Fibroblast of skin of right biceps (primary cell): ENCODE measurements around the gene RNPEPL1.
A peak's percentile ranks its signal among the peaks of the same experiment; 100 is the strongest.

ENCODE experiments used
- DNase-seq: peaks from one replicate; pipeline ENCODE4 v3.0.0-alpha.2; 2013

Gene RNPEPL1

GRCh38 chr2:240578488-240578887 is 10.2 kb downstream of the RNPEPL1 start:
- DNase-seq: no peak

- no peak for DNase-seq
Observed at GRCh38 chr2:240579071-240579762, 10.9 kb downstream of the RNPEPL1 start.

- DNase-seq: peak; percentile 32
Observed at GRCh38 chr2:240579771-240580614, 11.7 kb downstream of the RNPEPL1 start.

GRCh38 chr2:240581811-240582210 is 13.5 kb downstream of the RNPEPL1 start:
- DNase-seq: no peak

GRCh38 chr2:240582781-240583180 is 14.5 kb downstream of the RNPEPL1 start:
- no peak for DNase-seq

- DNase-seq: no peak
Observed at GRCh38 chr2:240583774-240584173, 15.5 kb downstream of the RNPEPL1 start.

- peak; percentile 38 for DNase-seq
Observed at GRCh38 chr2:240584486-240585031, 16.3 kb downstream of the RNPEPL1 start.

- no peak for DNase-seq
Observed at GRCh38 chr2:240585101-240585500, 16.8 kb downstream of the RNPEPL1 start.

GRCh38 chr2:240585681-240586197 is 17.5 kb downstream of the RNPEPL1 start:
- DNase-seq: no peak

GRCh38 chr2:240586198-240586918 is 18.1 kb downstream of the RNPEPL1 start, which contains the start of gene CAPN10:
Gene CAPN10 (plus strand): TSS chr2:240586734. CDS start chr2:240586912, 178 bp downstream.
- peak; percentile 94 for DNase-seq

GRCh38 chr2:240586919-240587800 is 18.9 kb downstream of the RNPEPL1 start:
- DNase-seq: no peak

- no peak for DNase-seq
Observed at GRCh38 chr2:240588006-240588655, 19.8 kb downstream of the RNPEPL1 start.

GRCh38 chr2:240588669-240589068 is 20.4 kb downstream of the RNPEPL1 start:
- no peak for DNase-seq

GRCh38 chr2:240589375-240589774 is 21.1 kb downstream of the RNPEPL1 start:
- DNase-seq: no peak

- DNase-seq: no peak
Observed at GRCh38 chr2:240589850-240590525, 21.7 kb downstream of the RNPEPL1 start.

GRCh38 chr2:240590681-240591111 is 22.4 kb downstream of the RNPEPL1 start:
- no peak for DNase-seq

- peak; percentile 62 for DNase-seq
Observed at GRCh38 chr2:240591226-240591625, 22.9 kb downstream of the RNPEPL1 start.

GRCh38 chr2:240591784-240592183 is 23.5 kb downstream of the RNPEPL1 start:
- DNase-seq: no peak

GRCh38 chr2:240593026-240593702 is 24.9 kb downstream of the RNPEPL1 start:
- no peak for DNase-seq
